Measurements from ENCODE around the gene INO80.

The INO80 gene

GRCh38 chr15:40999190-40999589 is 116.9 kb downstream of the INO80 start:
- DNase-seq (ENCODE audit: low spot score), result no peak

GRCh38 chr15:40995656-40996055 is 120.4 kb downstream of the INO80 start:
- no peak for DNase-seq (ENCODE audit: low spot score)

- DNase-seq (ENCODE audit: low spot score), result no peak
Observed at GRCh38 chr15:40992825-40993224, 123.3 kb downstream of the INO80 start.

- no peak for DNase-seq (ENCODE audit: low spot score)
Observed at GRCh38 chr15:40992241-40992741, 123.8 kb downstream of the INO80 start.

- no peak for DNase-seq (ENCODE audit: low spot score)
Observed at GRCh38 chr15:40991355-40991754, 124.7 kb downstream of the INO80 start.

- DNase-seq (ENCODE audit: low spot score), result no peak
Observed at GRCh38 chr15:40990789-40991188, 125.3 kb downstream of the INO80 start.

- DNase-seq (ENCODE audit: low spot score), result no peak
Observed at GRCh38 chr15:40990080-40990479, 126.0 kb downstream of the INO80 start.

- no peak for DNase-seq (ENCODE audit: low spot score)
Observed at GRCh38 chr15:40988156-40988555, 127.9 kb downstream of the INO80 start.

- DNase-seq (ENCODE audit: low spot score), result no peak
Observed at GRCh38 chr15:40986820-40987219, 129.3 kb downstream of the INO80 start.

GRCh38 chr15:40985541-40986330 is 130.3 kb downstream of the INO80 start:
- no peak for DNase-seq (ENCODE audit: low spot score)

- no peak for DNase-seq (ENCODE audit: low spot score)
Observed at GRCh38 chr15:40984964-40985363, 131.1 kb downstream of the INO80 start.

- no peak for DNase-seq (ENCODE audit: low spot score)
Observed at GRCh38 chr15:40984406-40984805, 131.7 kb downstream of the INO80 start.

GRCh38 chr15:40982855-40983254 is 133.2 kb downstream of the INO80 start:
- no peak for DNase-seq (ENCODE audit: low spot score)

GRCh38 chr15:40981186-40981585 is 134.9 kb downstream of the INO80 start:
- no peak for DNase-seq (ENCODE audit: low spot score)

- no peak for DNase-seq (ENCODE audit: low spot score)
Observed at GRCh38 chr15:40978562-40978961, 137.5 kb downstream of the INO80 start.

- no peak for DNase-seq (ENCODE audit: low spot score)
Observed at GRCh38 chr15:40978141-40978540, 137.9 kb downstream of the INO80 start.

GRCh38 chr15:40976819-40977218 is 139.3 kb downstream of the INO80 start:
- DNase-seq (ENCODE audit: low spot score), result no peak

- DNase-seq (ENCODE audit: low spot score), result no peak
Observed at GRCh38 chr15:40974879-40975278, 141.2 kb downstream of the INO80 start.

- no peak for DNase-seq (ENCODE audit: low spot score)
Observed at GRCh38 chr15:40969363-40969762, 146.7 kb downstream of the INO80 start.

GRCh38 chr15:40968290-40969085 is 147.6 kb downstream of the INO80 start:
- no peak for DNase-seq (ENCODE audit: low spot score)

- no peak for DNase-seq (ENCODE audit: low spot score)
Observed at GRCh38 chr15:40964634-40965033, 151.4 kb downstream of the INO80 start.

GRCh38 chr15:40964006-40964405 is 152.1 kb downstream of the INO80 start:
- no peak for DNase-seq (ENCODE audit: low spot score)

- no peak for DNase-seq (ENCODE audit: low spot score)
Observed at GRCh38 chr15:40963201-40963600, 152.9 kb downstream of the INO80 start.
